Smooth muscle cell of the umbilical artery (primary cell): Measurements from ENCODE around the gene FTCDNL1. TPM values are rescaled to one million over a fixed set of nuclear protein-coding genes. Genes with fewer than 3 reads are reported as not detected.

Experiments used
- total RNA-seq: library from RNA; depleted of rRNA; stranded (reverse); fragments of >200 nt; gene quantifications from 2 replicates; pipeline ENCODE4 v1.2.3, GENCODE V29; 2014

Gene FTCDNL1
- total RNA-seq = 1.5 and 1.8 TPM in 2 replicates

GRCh38 chr2:199850718-199851500 lies at the start of gene FTCDNL1:
Gene FTCDNL1 (minus strand): TSS chr2:199851192. CDS start chr2:199848962, 2,230 bp downstream.

Other genes starting within 250 kb of the FTCDNL1 start
- gene C2orf69, start 60.1 kb upstream of the FTCDNL1 start, total RNA-seq = 10.4 and 14.0 TPM in 2 replicates
- 11.0 and 11.9 TPM in 2 replicates for gene TYW5, start 104.3 kb upstream of the FTCDNL1 start, total RNA-seq
- 21.4 and 21.5 TPM in 2 replicates for gene MAIP1, start 104.4 kb upstream of the FTCDNL1 start, total RNA-seq